Endodermal cell (in vitro differentiated cells): ENCODE results near the gene KCNT2. TPM values are rescaled to one million over a fixed set of nuclear protein-coding genes. Genes with fewer than 3 reads are reported as not detected.
A peak's percentile ranks its signal among the peaks of the same experiment; 100 is the strongest.

Experiments used
- DNase-seq: peaks from one replicate; pipeline ENCODE4 v3.0.0-alpha.2; 2017
- H3K27ac ChIP-seq: 2 replicates; pipeline ENCODE4 v1.5.1; 2013; ENCODE audit warnings: mild to moderate bottlenecking, low read depth, low read length, moderate library complexity
- H3K27me3 ChIP-seq: 2 replicates; pipeline ENCODE4 v1.6.1; 2013; ENCODE audit warnings: mild to moderate bottlenecking, low read length, moderate library complexity; ENCODE audit not compliant: insufficient read depth, control insufficient read depth, poor library complexity, severe bottlenecking
- H3K36me3 ChIP-seq: 2 replicates; pipeline ENCODE4 v1.7.0; 2013; ENCODE audit warnings: mild to moderate bottlenecking, low read length, moderate library complexity; ENCODE audit not compliant: control insufficient read depth, insufficient read depth
- H3K4me1 ChIP-seq: one replicate; pipeline ENCODE4 v1.7.0; 2013; ENCODE audit warnings: low read length; ENCODE audit not compliant: control insufficient read depth, insufficient read depth
- H3K4me3 ChIP-seq: 2 replicates; pipeline ENCODE4 v1.5.1; 2013; ENCODE audit warnings: mild to moderate bottlenecking, low read length, moderate library complexity
- H3K9ac ChIP-seq: 2 replicates; pipeline ENCODE4 v1.6.1; 2013; ENCODE audit warnings: mild to moderate bottlenecking, low read length, moderate library complexity; ENCODE audit not compliant: poor library complexity, severe bottlenecking; ENCODE audit errors: extremely low read depth
- H3K9me3 ChIP-seq: 2 replicates; pipeline ENCODE4 v1.6.1; 2013; ENCODE audit warnings: mild to moderate bottlenecking, low read length, moderate library complexity; ENCODE audit not compliant: control insufficient read depth
- H3K27ac Mint-ChIP-seq: 2 replicates; pipeline ENCODE4 v1.8.0; 2020; ENCODE audit warnings: mixed read lengths
- H3K27me3 Mint-ChIP-seq: 2 replicates; pipeline ENCODE4 v1.8.0; 2021; ENCODE audit warnings: mild to moderate bottlenecking, mixed read lengths; ENCODE audit not compliant: insufficient read depth
- H3K36me3 Mint-ChIP-seq: 2 replicates; pipeline ENCODE4 v1.8.0; 2020; ENCODE audit warnings: low read depth, mixed read lengths
- H3K4me1 Mint-ChIP-seq: 2 replicates; pipeline ENCODE4 v1.8.0; 2020; ENCODE audit warnings: mixed read lengths
- H3K4me3 Mint-ChIP-seq: 2 replicates; pipeline ENCODE4 v1.8.0; 2020; ENCODE audit warnings: mild to moderate bottlenecking, moderate library complexity, mixed read lengths
- H3K9me3 Mint-ChIP-seq: 2 replicates; pipeline ENCODE4 v1.8.0; 2020; ENCODE audit warnings: mild to moderate bottlenecking, mixed read lengths
- CTCF ChIP-seq: fragments of 200-600 bp; sonication (generic); conservative IDR thresholded peaks from 2 replicates; pipeline ENCODE4 v1.5.0; 2021; ENCODE audit warnings: antibody characterized with exemption, mild to moderate bottlenecking
- WGBS, 2 experiments: methylation state at CpG; one replicate each; pipeline versions ENCODE4 v1.1.5 to v1.1.7; 2013; ENCODE audit warnings: missing lambda C conversion rate in 2 of 2, mixed read lengths in 1 of 2; ENCODE audit not compliant: insufficient coverage in 1 of 2, insufficient read length in 1 of 2; 5-methylcytosine and 5-hydroxymethylcytosine counted together
- total RNA-seq, 2 donors: library from RNA; stranded (reverse); fragmentation: NEBNext Ultra II Directional in 1 of 2; extraction: Animal tissue kit (Norgen Biotek cat#: 25700) in 1 of 2; gene quantifications; 2 replicates in 1 of 2; 3 replicates in 1 of 2; pipeline ENCODE4 v1.2.1, GENCODE V29; 2021

The KCNT2 gene
- total RNA-seq, 2 donors from 2014 or later: 9.1 to 12.1 TPM

- no peak overlapping the region for H3K27ac ChIP-seq
- Mint-ChIP-seq H3K27ac (no peak overlapping the region), H3K27me3 (no peaks in the 10 kb centered on the region), H3K4me1 (peaks cover 5% of the 10 kb centered on the region), H3K9me3 (no peaks in the 10 kb centered on the region), H3K4me3 (no peak overlapping the region), H3K36me3 (no peaks in the 10 kb centered on the region)
- TF ChIP-seq CTCF: peak; percentile 82
- H3K4me1 ChIP-seq: no peaks in the 10 kb centered on the region
- 67 to 87% methylated on average over 1 to 6 of the region's 8 CpGs for WGBS, 2 experiments
- H3K27me3 ChIP-seq: no peaks in the 10 kb centered on the region
- DNase-seq: peak; percentile 76
- no peaks in the 10 kb centered on the region for H3K36me3 ChIP-seq
- H3K9me3 ChIP-seq: no peaks in the 10 kb centered on the region
- no peak overlapping the region for H3K4me3 ChIP-seq
- H3K9ac ChIP-seq: no peak overlapping the region
Observed at GRCh38 chr1:196317535-196318522, 290.4 kb downstream of the KCNT2 start.

DNA sequence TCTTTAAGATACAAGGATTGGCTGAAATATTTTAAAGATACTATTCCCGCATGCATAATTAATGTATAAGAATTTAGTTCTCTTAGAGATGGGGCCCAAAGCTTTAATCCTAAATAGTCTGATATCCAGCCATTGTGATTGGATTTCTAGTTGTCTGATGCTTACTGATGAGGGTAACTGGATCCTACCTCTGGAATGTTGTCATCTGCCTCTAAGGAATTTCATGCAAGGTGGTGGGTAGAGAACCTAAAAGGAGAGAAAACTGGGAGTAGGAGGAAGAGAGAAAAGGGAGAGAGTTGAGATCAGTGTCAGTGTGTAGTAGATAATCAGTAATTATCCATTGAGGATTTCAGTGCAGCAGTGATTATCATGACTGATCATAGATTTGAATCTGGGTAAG lies 295.5 kb downstream of the KCNT2 start:
- H3K9ac ChIP-seq: no peak overlapping the region
- no peaks in the 10 kb centered on the region for H3K27me3 Mint-ChIP-seq
- 92 to 100% methylated on average over 1 of the region's 1 CpG for WGBS, 2 experiments
- H3K36me3 ChIP-seq: no peaks in the 10 kb centered on the region
- no peaks in the 10 kb centered on the region for H3K4me1 ChIP-seq
- H3K27ac ChIP-seq: no peak overlapping the region
- no peak for TF ChIP-seq CTCF
- H3K4me3 ChIP-seq: no peak overlapping the region
- no peaks in the 10 kb centered on the region for H3K9me3 Mint-ChIP-seq
- H3K4me1 Mint-ChIP-seq: peaks cover 17% of the 10 kb centered on the region
- H3K9me3 ChIP-seq: no peaks in the 10 kb centered on the region
- DNase-seq: no peak
- no peak overlapping the region for H3K27ac Mint-ChIP-seq
- no peaks in the 10 kb centered on the region for H3K36me3 Mint-ChIP-seq
- no peaks in the 10 kb centered on the region for H3K27me3 ChIP-seq
- H3K4me3 Mint-ChIP-seq: no peak overlapping the region

GRCh38 chr1:196309386-196309785 lies 298.9 kb downstream of the KCNT2 start:
- Histone ChIP-seq H3K9me3 (no peaks in the 10 kb centered on the region), H3K9ac (no peak overlapping the region), H3K27ac (no peak overlapping the region), H3K36me3 (no peaks in the 10 kb centered on the region), H3K4me1 (peaks cover 9% of the 10 kb centered on the region), H3K27me3 (no peaks in the 10 kb centered on the region), H3K4me3 (no peak overlapping the region)
- DNase-seq: no peak
- H3K9me3 Mint-ChIP-seq: no peaks in the 10 kb centered on the region
- 89% methylated on average over 1 of the region's 1 CpG; no CpG with 5 or more reads in 1 of the 2 experiments for WGBS, 2 experiments
- no peaks in the 10 kb centered on the region for H3K36me3 Mint-ChIP-seq
- H3K4me1 Mint-ChIP-seq: peaks cover 35% of the 10 kb centered on the region
- H3K27ac Mint-ChIP-seq: no peak overlapping the region
- H3K4me3 Mint-ChIP-seq: no peak overlapping the region
- H3K27me3 Mint-ChIP-seq: no peaks in the 10 kb centered on the region
- peak; percentile 52 for TF ChIP-seq CTCF
